OCI-LY7 (cell line): ENCODE data around the gene TSPAN31. TPM values are rescaled to one million over a fixed set of nuclear protein-coding genes. Genes with fewer than 3 reads are reported as not detected.

Experiments used
- BruUV-seq: library from RNA; stranded (reverse); fragments of 400-500 nt; replicated peaks from 2 replicates; lab custom pipeline; 2021; lab: Mats Ljungman, UMichigan
- CTCF ChIA-PET: fragments of 300-600 bp; sonication (Branson Sonifier 250); formaldehyde crosslinking; loops from one replicate; lab custom pipeline; 2022; ENCODE audit warnings: antibody characterized with exemption; ENCODE audit not compliant: unreplicated experiment; lab: Charles Lee
- POLR2A ChIA-PET: fragments of 300-600 bp; sonication (Branson Sonifier 250); formaldehyde crosslinking; loops from one replicate; lab custom pipeline; 2022; ENCODE audit warnings: antibody characterized with exemption; lab: Charles Lee
- DNase-seq: peaks from one replicate; pipeline ENCODE4 v3.0.0-alpha.2; 2015; ENCODE audit warnings: low spot score
- H2AFZ ChIP-seq: fragments of 200-600 bp; sonication (generic), shearing (Covaris generic); 2 replicates; pipeline ENCODE4 v1.6.1; 2014; ENCODE audit warnings: mild to moderate bottlenecking, antibody characterized with exemption, low read length, moderate library complexity
- H3K27ac ChIP-seq: fragments of 200-600 bp; sonication (generic); 2 replicates; pipeline ENCODE4 v1.5.1; 2014; ENCODE audit warnings: mixed run types, low read depth, mild to moderate bottlenecking, moderate library complexity, low read length, inconsistent platforms; ENCODE audit not compliant: poor library complexity, severe bottlenecking
- H3K36me3 ChIP-seq: fragments of 200-600 bp; sonication (generic); 2 replicates; pipeline ENCODE4 v1.6.1; 2014; ENCODE audit warnings: mild to moderate bottlenecking, antibody characterized with exemption, low read length, moderate library complexity, mixed read lengths; ENCODE audit not compliant: insufficient read depth
- H3K4me1 ChIP-seq: fragments of 200-600 bp; sonication (generic); 2 replicates; pipeline ENCODE4 v1.5.1; 2014; ENCODE audit warnings: mild to moderate bottlenecking, low read length; ENCODE audit not compliant: insufficient read depth, poor library complexity, severe bottlenecking
- H3K4me2 ChIP-seq: fragments of 200-600 bp; sonication (generic); 2 replicates; pipeline ENCODE4 v1.6.1; 2014; ENCODE audit warnings: mild to moderate bottlenecking, low read length
- H3K4me3 ChIP-seq: fragments of 200-600 bp; sonication (generic); 2 replicates; pipeline ENCODE4 v1.5.1; 2014; ENCODE audit warnings: mild to moderate bottlenecking, low read depth, low read length; ENCODE audit not compliant: poor library complexity, severe bottlenecking
- H3K79me2 ChIP-seq: fragments of 200-600 bp; sonication (generic); 2 replicates; pipeline ENCODE4 v1.6.1; 2016; ENCODE audit warnings: low read depth, mild to moderate bottlenecking, low read length, moderate library complexity, mixed read lengths; ENCODE audit not compliant: insufficient read depth
- H3K9me2 ChIP-seq: fragments of 200-600 bp; sonication (generic); 2 replicates; pipeline ENCODE4 v1.6.1; 2016; ENCODE audit warnings: mild to moderate bottlenecking, low read length, mixed read lengths; ENCODE audit not compliant: insufficient read depth
- H3K9me3 ChIP-seq: fragments of 200-600 bp; sonication (generic); 2 replicates; pipeline ENCODE4 v1.6.1; 2014; ENCODE audit warnings: mild to moderate bottlenecking, mixed run types, low read length, mixed read lengths
- H4K20me1 ChIP-seq: fragments of 200-600 bp; sonication (generic); 2 replicates; pipeline ENCODE4 v1.6.1; 2014; ENCODE audit warnings: mild to moderate bottlenecking, antibody characterized with exemption, low read length, moderate library complexity, mixed read lengths; ENCODE audit not compliant: insufficient read depth
- EZH2phosphoT487 ChIP-seq: fragments of 200-600 bp; sonication (generic); IDR thresholded peaks from 2 replicates; pipeline ENCODE4 v1.6.1; 2018; ENCODE audit warnings: low read depth, borderline replicate concordance, mild to moderate bottlenecking, mixed run types, antibody characterized with exemption, low read length, moderate library complexity, mixed read lengths
- intact Hi-C: fragments of 100-400 bp; cut with micrococcal nuclease; formaldehyde crosslinking; loops from one replicate; pipeline ENCODE4 v1.10.0; 2022; ENCODE audit not compliant: unreplicated experiment
- total RNA-seq, 2 experiments: library from RNA; depleted of rRNA in 1 of 2; stranded (reverse); fragments of >200 nt in 1 of 2; shearing (Covaris generic) in 1 of 2; gene quantifications; 2 replicates each; pipeline ENCODE4 v1.2.3, GENCODE V29; 2014 to 2022
- TF ChIP-seq, protein P1 (sequence below): fragments of 200-600 bp; sonication (generic); conservative IDR thresholded peaks from 2 replicates; pipeline ENCODE4 v1.5.1; 2014; ENCODE audit warnings: mild to moderate bottlenecking, antibody characterized with exemption, low read length, moderate library complexity, mixed read lengths

Gene TSPAN31
- total RNA-seq, 2 experiments from 2014 or later, result 2.4 to 6.4 TPM

GRCh38 chr12:57738661-57739237 lies 6.1 kb upstream of the TSPAN31 start, which contains the start of gene AGAP2:
AGAP2 (minus strand) TSS chr12:57738742; CDS start chr12:57738246, 496 bp downstream.
- intact Hi-C loops, result no loop called here
- DNase-seq, result no peak
- no TSS peak for BruUV-seq
- H3K9me3 ChIP-seq, result no peaks in the 10 kb centered on the region
- no peak within 1 kb of the TSS for H3K27ac ChIP-seq
- peaks cover 10% of the 10 kb centered on the region for H3K36me3 ChIP-seq
- H3K79me2 ChIP-seq, result peaks cover 14% of the 10 kb centered on the region; the same call in 1 of the 2 replicates
- ChIA-PET POLR2A (interaction anchor here (0.5 to 0.7 kb wide), 5 partner anchors 8 to 324 kb away, joined by 3 to 7 read pairs (median 4); no protein-coding TSS in a partner anchor), CTCF (no interaction called here)
- no peak within 1 kb of the TSS for H2AFZ ChIP-seq
- H3K9me2 ChIP-seq, result no peaks in the 10 kb centered on the region
- no peak for TF ChIP-seq EZH2phosphoT487
- TF ChIP-seq, protein P1, sequence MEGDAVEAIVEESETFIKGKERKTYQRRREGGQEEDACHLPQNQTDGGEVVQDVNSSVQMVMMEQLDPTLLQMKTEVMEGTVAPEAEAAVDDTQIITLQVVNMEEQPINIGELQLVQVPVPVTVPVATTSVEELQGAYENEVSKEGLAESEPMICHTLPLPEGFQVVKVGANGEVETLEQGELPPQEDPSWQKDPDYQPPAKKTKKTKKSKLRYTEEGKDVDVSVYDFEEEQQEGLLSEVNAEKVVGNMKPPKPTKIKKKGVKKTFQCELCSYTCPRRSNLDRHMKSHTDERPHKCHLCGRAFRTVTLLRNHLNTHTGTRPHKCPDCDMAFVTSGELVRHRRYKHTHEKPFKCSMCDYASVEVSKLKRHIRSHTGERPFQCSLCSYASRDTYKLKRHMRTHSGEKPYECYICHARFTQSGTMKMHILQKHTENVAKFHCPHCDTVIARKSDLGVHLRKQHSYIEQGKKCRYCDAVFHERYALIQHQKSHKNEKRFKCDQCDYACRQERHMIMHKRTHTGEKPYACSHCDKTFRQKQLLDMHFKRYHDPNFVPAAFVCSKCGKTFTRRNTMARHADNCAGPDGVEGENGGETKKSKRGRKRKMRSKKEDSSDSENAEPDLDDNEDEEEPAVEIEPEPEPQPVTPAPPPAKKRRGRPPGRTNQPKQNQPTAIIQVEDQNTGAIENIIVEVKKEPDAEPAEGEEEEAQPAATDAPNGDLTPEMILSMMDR, result no peak
- no peaks in the 10 kb centered on the region for H4K20me1 ChIP-seq
- peaks cover 34% of the 10 kb centered on the region for H3K4me1 ChIP-seq
- peak within 1 kb of the TSS; percentile 93; the same call in 1 of the 2 replicates for H3K4me2 ChIP-seq
- H3K4me3 ChIP-seq, result no peak within 1 kb of the TSS

GRCh38 chr12:57739387-57739786 lies 5.5 kb upstream of the TSPAN31 start:
- ChIA-PET POLR2A (interaction anchor here (0.5 to 0.6 kb wide), 2 partner anchors 26 to 325 kb away, joined by 3 to 4 read pairs; no protein-coding TSS in a partner anchor), CTCF (no interaction called here)
- H3K36me3 ChIP-seq, result peaks cover 4% of the 10 kb centered on the region; the same call in 1 of the 2 replicates
- H3K9me3 ChIP-seq, result no peaks in the 10 kb centered on the region
- no peaks in the 10 kb centered on the region for H3K9me2 ChIP-seq
- no peak overlapping the region for H2AFZ ChIP-seq
- H3K4me1 ChIP-seq, result peaks cover 40% of the 10 kb centered on the region
- H3K27ac ChIP-seq, result no peak overlapping the region
- no peak overlapping the region for H3K4me3 ChIP-seq
- no peaks in the 10 kb centered on the region for H4K20me1 ChIP-seq
- no TSS peak for BruUV-seq
- TF ChIP-seq EZH2phosphoT487, result no peak
- TF ChIP-seq, protein P1, result no peak
- intact Hi-C loops, result no loop called here
- DNase-seq, result no peak
- peak overlapping the region; percentile 93; the same call in 1 of the 2 replicates for H3K4me2 ChIP-seq
- peaks cover 14% of the 10 kb centered on the region; the same call in 1 of the 2 replicates for H3K79me2 ChIP-seq
